KG1 (cell line): ENCODE data around the gene TEKTIP1.
"Not testable (repeated sequence)": the region's sequence is repeated elsewhere in the genome, so short reads cannot be mapped to it uniquely, and the experiment has no call there.

Source experiments
- DNase-seq: peaks from one replicate; lab custom pipeline; 2025; lab: John Stamatoyannopoulos, UW

The TEKTIP1 gene

GRCh38 chr19:3508121-3508661, 30.8 kb upstream of the TEKTIP1 start:
- DNase-seq: not testable (repeated sequence)

DNA sequence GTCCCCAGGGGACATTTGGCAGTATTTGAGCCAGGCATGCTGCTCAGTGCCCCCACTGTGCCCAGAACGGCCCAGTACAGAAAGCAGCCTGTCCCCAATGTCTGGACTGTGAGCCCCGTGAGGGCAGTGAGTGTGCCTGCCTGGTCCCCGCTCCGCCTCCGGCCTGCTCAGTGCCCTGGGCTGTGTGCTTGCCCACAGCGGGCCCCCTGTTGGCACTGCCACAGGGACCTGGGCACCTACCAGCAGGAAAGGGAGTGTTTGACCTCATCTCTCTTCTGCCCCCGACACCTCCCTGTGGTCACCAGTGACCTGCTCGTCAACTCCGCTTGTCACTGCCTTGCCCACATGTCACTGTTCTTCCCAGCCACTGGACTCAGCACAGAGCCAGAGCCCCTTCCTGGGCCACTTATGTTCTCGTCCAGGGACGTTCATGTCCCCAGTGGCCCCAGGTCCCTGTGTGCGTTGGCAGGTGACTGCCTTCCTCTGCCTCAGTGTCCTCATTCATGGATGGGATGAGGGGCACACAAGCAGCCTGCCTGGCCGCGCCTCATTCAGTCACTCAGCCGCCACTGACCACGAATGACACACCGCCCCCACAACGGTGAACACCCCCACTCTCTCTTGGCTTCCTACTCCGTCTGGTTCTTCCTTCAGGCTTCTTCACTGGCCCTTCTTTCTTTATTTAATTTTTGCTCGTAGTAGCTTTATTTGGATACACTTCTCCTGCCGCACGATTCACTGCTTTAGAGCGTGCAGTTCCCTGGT, 30.0 kb upstream of the TEKTIP1 start:
- no peak for DNase-seq

GRCh38 chr19:3509566-3509989, 29.4 kb upstream of the TEKTIP1 start:
- DNase-seq: no peak

GRCh38 chr19:3510727-3511126, 28.2 kb upstream of the TEKTIP1 start:
- no peak for DNase-seq

DNA sequence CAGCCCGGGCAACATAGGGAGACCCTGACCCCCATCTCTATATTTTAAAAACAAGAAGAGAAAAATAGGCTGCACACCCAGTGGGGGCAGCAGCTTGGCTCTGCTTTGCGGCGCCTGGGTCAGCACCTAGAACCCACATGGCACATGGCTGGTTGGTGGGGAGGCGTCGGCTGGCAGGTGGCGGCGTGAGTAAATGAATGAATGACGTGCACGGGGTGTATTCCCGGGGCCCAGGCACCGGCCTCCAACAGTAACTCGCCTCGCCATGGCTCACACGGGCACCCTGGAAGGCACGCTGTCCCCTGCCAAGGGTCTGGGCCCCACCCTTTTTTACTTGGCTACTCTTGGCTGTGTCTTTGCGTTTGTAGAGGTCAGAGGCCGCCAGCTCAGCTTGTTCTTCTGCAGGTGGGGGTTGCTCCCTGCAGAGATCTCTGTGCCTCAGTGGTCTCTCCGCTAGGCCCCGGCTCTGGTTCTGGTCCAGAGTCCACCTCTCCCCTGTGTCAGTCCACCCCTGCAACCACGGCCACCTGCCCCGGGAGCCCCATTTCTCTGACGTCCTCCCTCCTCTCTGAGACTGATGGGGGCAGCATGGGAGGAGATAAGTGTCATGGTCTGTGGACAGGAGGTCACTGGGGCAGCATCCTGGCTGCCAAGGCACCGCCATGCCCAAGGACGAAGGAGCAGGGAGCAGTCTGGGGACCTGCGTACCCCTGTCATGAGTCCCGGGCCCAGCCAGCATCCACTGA, 27.3 kb upstream of the TEKTIP1 start:
- no peak for DNase-seq

- DNase-seq: no peak
Measured at GRCh38 chr19:3512562-3513228, 26.3 kb upstream of the TEKTIP1 start.

GRCh38 chr19:3513229-3514140, 25.5 kb upstream of the TEKTIP1 start:
- no peak for DNase-seq

- no peak for DNase-seq
Measured at GRCh38 chr19:3514930-3515329, 24.0 kb upstream of the TEKTIP1 start.

DNA sequence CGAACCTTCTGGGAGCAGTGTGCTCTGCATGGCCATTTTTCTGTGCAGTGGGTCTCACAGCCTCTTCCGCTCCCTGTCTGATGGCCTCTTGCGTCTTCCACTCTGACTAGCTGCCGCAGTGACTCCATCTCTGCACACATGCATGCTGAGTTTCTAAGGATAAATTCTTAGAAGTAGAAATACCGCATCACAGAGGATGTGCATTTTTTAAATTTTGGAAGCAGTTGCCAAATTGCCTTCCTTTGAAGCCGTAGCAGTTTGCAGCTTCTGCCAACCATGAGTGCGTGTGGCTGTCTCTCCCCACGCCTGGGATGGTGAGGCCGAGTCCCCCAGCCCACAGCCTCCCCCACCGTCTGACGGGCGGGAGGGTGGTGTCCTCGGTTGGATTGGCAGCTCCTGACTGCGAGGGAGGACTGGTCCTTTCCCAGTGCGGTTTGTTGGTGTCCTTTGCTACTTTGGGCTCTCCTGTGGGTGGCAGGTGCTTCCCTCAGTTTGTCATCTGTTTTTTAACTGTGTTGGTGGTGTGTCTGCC, 23.0 kb upstream of the TEKTIP1 start:
- DNase-seq: no peak

DNA sequence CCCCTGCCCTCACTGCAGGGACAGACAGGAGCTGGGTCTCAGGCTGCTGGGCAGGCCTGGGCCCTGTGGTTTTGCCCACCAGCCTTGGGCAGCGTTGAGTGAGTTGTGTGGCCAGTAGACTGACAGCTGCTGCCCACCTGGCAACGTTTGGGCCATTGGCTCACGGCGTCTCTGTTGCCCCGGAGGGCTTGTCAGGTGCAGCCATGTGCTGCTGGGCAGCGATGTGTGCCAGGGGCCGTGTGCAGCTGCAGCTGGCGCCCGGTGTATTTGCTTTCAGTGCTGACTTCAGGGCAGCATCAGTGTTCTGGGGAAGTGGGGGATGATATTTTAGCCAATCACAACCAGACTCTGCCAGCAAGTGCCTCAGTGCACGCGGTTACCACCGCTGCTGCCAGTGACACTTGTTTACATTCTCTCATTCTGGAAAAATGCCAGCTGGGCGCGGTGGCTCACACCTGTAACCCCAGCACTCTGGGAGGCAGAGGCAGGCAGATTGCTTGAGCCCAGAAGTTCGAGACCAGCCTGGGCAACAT, 22.2 kb upstream of the TEKTIP1 start:
- DNase-seq: no peak

- no peak for DNase-seq
Measured at GRCh38 chr19:3517638-3518037, 21.3 kb upstream of the TEKTIP1 start.

DNA sequence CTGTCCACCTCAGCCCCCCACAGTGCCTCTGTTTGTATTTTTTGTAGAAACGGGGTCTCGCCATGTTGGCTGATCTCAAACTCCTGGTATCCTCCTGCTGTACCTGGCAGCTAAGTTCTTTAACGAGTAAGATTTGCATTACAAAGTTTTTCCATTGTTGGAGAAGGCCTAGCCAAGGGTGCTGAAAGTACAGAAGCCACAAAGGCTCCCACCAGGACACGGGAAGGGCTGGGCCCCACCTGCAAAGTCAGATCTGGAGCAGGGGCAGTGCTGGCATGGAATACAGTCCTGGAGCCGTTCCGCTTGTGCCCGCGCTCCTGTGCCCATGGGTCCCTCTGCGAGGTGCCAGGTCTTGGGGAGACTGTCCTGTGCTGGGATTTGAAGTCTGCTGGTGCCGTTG, 20.7 kb upstream of the TEKTIP1 start:
- DNase-seq: no peak

DNA sequence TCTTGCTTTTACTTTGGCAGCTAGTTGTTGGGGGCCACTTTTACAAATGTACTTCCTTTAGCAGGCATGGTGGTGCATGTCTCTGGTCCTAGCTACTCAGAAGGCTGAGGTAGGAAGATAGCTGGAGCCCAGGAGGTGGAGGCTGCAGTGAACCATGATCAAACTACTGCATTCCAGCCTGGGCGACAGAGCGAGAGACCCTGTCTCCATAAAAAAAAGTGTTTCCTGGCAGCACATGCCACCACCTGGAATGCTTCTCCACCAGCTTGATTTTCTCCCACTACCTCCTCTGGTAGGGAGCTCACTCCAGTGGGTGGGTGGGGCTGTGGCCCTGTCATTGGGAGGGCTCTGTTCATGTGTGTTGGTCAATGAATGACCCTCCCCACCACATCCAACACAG, 20.3 kb upstream of the TEKTIP1 start:
- DNase-seq: no peak

GRCh38 chr19:3519126-3519525, 19.8 kb upstream of the TEKTIP1 start:
- no peak for DNase-seq

- no peak for DNase-seq
Measured at GRCh38 chr19:3520166-3521103, 18.5 kb upstream of the TEKTIP1 start.

DNA sequence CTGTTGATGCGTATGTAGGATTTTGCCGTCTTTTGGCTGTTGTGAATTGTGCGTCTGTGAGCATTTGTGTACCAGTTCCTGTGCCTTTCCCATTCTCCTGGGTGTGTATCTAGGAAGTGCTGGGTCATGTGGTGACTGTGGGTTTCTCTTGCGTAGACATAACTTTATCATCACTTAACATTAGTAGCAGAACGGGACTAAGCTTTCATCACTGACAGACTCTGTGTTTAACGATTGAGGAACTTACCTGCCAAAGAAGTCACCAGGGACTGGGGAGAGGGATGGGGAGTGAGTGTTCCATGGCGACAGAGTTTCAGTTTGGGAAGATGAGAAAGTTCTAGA, 17.9 kb upstream of the TEKTIP1 start:
- no peak for DNase-seq

- DNase-seq: no peak
Measured at GRCh38 chr19:3522421-3523360, 16.3 kb upstream of the TEKTIP1 start.

DNA sequence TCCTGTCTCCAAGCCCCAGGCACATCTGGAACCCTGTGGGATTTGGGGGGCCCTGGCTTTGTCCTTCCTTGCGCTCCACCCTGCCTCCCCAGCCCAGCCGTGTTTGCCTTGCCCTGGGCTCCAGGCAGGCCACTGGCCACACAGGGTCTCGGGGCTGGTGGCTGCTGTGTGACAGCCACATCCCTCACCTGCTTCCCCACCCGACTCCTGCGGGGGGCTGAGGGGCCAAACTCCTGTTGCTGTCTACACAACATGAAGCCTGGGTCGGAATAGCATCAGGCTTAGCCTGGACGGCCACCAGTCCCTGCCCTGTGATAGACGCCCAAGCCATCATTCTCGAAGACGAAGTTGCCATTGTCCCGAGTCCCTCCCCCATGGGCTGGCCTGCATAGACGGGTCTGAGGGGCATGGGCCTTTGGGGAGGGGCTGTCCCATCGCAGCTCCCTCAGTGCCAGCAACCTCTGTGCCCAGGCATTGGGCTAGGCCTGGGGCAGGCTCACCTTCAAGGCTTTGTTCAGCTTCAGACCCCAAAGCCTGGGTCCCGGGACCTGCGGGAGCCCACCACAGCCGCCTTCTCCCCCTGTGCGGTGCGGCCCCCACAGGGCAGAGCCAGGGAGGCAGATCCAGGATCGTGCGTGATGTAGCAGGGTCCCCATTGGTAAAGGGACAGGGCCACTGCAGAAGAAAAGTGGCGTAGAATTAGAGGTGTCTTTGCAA, 15.5 kb upstream of the TEKTIP1 start:
- no peak for DNase-seq
